HG03439 (cell line): ENCODE measurements around the gene ELMO1.

Source experiments
- ATAC-seq: cut with Tn5 transposase; IDR thresholded peaks from one replicate; pipeline ENCODE4 v1.9.1; 2021; ENCODE audit warnings: mild to moderate bottlenecking, moderate library complexity; ENCODE audit not compliant: unreplicated experiment

ELMO1 gene

DNA sequence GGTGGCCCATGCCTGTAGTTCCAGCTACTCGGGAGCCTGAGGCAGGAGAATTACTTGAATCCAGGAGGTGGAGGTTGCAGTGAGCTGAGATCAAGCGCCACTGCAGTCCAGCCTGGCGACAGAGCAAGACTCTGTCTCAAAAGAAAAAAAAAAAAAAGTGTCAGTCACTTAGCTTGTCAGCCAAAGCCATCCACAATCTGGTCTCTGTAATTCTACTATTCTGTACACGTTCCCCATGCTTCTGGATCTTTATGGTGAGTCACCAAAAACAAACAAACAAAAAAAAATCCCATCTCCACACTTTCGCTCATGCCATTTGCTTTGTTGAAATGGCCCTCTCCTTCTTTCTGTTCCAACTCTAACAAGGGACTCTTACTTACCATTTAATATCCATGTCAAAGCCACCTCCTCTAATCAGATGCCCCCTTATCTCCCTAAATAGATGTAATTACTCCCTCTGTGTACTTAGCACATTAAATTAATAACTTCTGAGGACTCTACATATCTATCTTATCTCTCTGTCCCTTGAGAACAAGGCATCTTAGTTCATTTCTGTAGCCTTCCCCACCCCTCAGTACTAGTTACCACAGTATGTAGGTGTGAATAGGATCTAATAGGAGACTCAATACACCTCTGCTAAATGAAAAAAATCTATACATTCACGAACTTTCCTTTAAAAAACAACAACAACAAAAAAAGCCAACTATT is 128.4 kb downstream of the ELMO1 start:
- ATAC-seq = no peak

DNA sequence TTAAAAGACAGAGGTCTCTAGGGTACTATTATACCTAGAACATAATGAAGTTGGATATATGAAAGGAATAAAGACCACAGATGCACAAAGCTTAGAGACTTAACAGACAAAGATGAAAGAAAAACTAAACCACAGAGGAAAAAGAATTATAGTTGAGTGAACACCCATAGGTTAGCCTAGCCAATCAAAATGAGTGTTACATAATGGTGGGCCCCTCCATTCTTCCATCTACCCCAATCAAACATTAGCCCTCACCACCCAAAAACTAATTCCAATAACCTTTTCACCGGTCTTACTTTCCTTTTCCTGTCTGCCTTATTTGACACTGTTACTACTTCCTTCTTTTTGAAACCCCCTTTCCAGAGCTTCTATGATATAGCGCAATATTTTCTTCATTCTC is 130.1 kb downstream of the ELMO1 start:
- ATAC-seq = no peak

DNA sequence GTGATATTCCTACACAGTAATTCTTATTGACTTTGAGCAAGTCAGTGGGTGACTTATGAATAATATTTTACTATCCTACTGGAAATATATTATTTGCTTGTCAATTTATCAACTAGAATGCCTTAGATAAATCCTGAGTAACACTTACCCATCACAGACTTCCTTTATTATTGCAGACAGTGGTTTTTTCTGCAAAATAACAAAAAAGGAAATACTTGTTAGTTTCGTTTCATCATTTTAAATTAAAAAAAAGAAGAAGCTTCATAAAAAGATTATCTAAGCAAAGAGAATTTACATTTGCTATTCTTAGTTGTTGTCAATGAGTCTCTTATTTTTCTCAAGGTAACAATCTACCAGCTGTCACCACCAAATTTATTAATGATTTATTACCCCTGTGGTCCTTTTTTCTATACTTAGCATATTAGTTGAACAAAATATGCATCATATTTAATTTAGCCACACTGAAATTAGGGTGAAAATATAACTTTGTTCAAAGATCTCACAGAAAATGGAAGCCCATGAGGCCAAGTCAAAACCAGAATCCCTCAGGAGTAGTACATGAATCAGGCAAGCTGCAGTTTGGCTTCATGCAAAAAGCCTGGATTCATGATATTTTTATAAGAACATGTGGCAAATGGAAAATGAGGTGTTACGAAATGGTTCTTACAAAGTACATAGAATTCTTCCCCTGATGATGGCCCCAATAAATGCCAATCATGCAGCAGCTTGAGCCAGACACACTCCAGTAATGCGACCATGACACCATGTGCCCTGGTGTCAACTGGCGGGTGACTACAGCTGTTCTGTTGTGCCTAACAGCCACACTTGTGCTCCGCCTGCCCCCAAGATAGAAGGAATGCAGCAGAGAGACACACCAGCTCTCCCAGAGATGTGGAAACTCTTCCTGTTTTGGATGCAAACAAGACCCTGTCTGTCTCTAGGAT is 132.6 kb downstream of the ELMO1 start:
- no peak for ATAC-seq

DNA sequence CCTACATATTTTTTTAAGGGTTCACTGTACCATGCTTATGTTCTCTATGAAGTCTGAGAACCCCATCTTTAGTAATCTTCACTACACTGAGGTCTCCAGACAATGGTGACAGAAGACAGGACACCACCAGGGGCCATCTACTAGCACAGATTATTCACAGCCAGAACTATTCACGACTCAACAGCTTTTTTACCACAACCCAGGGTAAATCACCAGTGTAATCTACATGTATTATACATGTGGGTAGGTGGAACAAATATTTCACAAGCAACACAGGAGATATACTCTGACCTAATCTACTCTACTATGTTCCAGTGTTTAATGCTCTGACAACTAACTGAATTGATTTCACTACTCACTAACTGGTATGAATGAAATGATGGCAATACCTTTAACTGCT is 136.1 kb downstream of the ELMO1 start:
- no peak for ATAC-seq

DNA sequence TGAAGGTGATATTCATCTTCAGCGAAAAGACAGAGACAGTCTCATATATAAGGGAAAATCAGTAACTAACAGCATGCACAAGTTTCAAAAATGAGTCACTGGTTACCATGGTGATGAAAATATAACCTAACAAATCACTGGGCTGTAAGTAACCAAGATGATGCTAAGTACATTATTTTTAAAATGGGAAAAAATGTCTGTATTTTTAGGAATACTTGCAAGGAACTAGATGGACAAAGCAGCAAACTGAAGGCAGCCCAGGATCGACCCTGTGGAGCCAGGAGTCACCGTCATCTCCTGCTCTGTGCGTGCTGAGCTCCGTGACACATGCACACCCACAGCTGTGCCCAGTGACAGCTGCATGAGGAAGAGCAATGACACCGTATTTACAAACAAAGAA is 137.3 kb downstream of the ELMO1 start:
- ATAC-seq = no peak

DNA sequence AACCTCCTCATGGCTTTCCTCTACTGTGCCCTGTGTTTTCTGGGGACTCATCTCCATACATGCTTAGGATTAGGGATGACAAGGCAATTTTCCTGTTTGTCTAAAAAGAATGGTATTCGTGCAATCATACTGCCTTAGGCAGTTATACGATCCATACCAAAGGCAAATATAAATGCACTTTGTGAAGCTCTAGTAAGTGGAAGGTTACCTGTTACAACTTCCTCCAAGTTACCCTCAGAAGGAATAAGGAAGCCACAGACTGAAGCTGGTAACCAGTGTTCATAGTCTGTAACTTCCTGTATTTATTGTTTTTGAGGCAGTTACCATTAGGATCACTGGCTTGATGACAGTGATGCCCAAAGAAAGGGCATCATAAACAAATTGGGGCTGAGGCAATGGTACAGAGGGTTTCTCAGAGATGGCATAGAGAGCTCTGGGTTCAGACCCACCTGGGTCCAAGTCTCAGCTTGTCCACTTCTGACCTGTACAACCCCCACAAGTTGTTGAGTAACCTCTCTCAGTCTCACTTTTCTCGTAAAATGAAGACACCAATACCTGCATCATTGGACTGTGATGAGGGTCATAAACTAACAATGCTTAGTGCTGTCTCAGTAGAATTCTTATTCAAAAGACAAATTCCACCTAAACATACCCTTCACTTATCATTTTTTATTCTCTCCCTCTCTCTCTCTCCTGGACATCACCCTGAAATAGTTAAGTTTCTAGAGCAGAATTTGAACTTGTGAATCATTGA is 138.2 kb downstream of the ELMO1 start:
- ATAC-seq = no peak

DNA sequence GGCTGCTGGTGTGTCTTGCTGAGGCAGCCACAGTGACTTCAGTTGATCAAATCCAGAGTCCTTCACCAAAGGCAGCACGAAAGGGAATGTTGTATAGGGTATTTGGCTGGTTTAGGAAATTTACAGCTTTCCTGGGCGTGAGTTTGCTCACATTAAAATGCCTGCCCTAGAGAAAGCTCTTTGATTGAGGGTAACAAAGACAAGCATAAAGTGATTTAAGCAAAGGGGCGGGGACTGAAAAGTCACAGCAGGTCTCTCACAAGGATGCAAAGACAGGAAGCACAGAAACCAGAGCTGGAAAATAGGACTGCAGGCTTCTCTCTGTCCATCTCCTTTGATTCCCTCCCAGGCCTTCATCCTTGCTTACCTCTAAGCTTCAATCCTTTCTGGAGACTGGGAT is 139.2 kb downstream of the ELMO1 start:
- no peak for ATAC-seq

DNA sequence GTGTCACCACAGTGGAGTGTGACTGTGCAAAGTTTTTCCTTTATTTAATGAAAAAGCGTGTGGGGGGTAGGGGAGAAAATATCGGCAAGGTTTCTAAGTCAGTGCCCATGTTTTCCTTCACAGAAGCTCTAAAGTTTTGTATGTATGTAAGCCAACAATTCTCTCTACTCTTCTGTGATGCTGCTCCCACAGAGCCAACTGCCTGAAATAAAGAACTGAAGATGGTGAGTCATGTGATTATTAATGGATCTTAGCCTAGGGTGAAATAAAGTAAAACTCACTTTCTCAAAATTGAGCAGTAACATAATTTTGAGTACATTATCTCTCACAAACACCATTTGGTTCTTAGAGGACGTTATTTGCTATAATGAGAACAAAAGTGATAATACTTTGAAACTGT is 143.7 kb downstream of the ELMO1 start:
- no peak for ATAC-seq

DNA sequence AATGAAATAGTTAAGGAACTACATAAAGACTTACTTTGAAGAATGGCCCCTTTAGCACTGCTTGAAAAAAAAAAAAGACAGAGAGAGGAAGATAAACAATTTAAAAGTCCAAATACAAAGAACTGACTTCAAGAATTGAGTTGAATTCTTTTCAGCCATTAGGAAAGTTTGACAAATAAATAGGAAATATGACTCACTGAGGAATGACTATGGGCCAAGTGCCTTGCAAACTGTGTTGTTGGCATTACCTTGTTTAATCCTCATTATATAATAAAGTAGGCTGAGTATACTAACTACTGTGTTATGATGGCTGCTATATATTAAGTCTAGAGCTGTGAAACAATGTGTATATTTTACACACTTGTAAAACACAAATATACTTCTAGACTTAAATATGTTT is 151.1 kb downstream of the ELMO1 start:
- no peak for ATAC-seq

DNA sequence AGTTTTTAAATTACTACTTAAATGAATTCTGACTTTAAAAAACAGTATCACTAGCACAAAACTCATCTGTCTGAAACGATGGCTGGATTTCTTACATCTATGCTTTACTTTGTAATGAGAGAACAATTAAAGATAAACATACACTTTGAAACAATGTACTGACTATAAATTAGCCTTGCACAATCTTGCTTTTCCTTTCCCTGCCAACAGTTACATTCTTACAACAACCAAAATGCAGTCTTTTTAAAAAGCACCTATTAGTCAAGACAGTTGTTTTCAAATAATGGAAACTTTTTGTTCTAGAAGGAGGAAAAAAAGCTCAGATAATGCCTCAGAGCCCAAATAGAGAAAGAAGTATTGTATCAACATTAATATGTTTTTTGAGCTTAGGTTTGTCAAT is 153.3 kb downstream of the ELMO1 start:
- ATAC-seq = no peak

DNA sequence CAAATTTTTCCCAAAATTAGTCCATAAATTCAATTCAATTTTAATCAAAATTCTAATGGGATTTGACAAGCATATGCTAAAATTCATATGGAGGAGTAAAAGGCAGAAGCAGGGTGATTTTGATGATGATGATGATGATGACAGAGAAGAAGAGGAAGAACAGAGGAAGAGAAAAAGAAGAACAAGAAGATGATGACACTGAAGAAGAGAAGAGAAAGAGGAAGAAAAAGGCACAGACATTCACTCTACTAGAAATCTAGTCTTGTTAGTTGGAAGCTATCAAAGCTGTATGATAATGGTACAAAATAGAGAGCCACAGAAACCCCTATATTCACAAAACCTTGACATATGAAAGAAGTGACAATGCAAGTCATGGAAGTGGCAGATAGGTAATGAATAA is 157.9 kb downstream of the ELMO1 start:
- ATAC-seq = no peak

DNA sequence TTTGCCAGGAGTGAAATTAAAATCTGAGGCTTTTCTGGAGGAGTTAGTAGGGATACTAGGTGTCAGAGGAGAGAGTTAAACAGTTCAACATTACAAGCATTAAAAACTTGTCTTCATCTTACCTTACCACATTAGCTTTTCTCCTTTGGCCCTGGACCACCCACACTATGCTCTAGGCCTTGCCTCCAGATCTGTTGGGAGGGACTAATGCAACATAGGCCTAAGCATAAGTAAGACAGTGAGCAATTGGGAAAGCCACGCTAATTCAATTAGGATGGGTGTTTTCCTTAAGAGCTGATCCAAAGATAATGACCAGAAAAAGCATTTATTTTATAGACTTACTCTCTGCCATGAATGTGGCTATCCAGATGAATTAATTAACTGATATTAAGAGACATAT is 158.9 kb downstream of the ELMO1 start:
- ATAC-seq = no peak

DNA sequence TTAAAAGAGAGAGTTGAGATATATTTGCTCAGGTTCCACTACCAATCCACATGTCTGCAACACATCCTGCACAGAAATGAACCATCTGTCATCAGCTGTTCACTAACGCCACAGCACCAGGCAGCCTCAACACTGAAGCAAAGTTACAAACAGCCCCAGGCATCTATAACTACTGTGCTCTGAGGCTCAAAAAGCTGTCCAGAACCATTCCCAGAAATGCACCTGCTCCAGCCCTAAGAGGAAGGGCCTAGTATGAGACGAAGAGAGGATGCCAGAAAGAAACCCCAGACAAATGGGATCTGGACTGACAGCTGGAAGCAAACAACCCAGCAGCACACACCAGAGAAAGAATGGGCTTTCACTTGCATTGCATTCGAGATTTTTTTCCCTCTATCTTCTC is 159.3 kb downstream of the ELMO1 start:
- no peak for ATAC-seq

DNA sequence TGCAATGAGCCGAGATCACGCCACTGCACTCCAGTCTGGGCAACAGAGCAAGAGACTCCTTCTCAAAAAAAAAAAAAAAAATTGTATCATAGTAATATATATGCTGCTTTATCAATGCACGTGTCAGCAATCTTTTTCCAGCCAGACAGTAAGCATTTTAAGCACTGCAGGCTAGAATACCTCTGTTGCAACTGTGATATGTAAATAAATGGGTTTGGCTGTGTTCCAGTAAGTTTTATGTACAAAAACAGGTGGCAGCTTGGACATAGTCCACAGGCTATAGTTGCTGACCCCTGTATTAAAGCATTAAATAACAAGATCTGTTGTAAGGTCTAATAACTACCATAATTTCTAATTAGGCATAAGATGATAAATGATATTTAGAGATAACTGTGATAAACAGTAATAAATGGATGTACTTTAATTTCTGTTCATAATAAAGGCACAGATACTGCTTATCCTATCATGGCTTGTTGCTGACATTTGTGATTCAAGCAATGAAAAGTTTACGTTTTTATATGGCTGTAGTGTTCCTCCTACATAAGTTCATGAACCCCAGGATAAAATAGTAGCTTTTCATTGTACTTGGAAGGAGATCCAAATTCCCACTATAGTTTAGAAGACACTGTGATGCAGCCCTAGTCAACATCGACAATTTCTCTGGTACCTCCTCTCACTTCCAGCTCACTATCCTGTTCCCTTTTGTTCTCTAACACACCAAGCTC is 161.4 kb downstream of the ELMO1 start:
- peak; percentile 70 for ATAC-seq

DNA sequence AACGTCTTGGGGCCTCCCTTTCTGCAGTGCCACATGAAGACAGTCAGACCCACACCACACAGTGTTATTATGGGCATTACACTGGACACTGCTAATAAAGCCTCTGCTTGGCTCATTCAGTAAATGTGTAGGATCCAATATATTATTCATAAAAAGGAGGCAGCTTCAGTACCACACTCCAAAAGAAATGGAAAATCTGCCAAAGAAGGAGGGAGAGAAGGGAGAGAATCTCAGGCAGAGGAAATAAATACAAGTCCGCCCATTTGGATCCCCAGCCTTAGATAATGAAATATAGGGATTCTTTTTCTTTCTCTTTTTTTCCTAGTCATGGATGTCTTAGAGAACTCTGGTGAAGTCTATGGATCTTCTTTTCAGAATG is 162.2 kb downstream of the ELMO1 start:
- ATAC-seq = no peak

DNA sequence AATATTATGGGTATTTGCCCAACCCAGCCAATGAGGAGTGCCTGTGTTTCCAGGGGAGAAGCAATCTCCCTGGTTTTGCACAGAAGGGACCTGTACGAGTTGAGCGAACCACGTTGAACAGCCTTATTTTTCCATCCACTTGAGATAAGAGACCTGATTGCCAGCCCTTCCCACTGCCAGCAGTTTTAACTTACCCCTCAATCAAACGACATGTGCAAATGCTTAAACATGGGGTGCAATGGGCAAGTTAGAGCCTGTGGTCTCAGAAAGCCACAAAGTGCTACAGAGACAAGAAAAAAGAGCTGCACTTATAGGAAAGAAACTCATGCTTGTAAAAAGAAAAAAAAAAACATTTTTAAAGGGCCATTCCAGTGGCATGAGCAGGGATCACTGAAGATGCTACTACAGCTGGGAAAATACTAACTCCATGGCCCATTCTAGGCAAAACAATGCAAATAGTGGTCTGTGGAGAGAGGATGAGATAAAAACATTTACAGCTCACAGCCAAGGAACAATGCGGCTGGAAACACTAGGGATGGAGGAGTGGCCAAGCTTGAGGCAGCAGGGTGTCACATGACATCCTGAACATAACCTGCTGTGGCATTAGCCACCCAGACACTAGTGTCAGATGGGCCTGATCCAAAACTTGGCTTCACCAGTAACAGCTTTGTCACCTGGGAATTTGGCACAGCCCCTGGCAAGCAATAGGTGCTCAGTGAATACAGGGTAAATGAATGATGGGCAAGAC is 162.8 kb downstream of the ELMO1 start:
- no peak for ATAC-seq

DNA sequence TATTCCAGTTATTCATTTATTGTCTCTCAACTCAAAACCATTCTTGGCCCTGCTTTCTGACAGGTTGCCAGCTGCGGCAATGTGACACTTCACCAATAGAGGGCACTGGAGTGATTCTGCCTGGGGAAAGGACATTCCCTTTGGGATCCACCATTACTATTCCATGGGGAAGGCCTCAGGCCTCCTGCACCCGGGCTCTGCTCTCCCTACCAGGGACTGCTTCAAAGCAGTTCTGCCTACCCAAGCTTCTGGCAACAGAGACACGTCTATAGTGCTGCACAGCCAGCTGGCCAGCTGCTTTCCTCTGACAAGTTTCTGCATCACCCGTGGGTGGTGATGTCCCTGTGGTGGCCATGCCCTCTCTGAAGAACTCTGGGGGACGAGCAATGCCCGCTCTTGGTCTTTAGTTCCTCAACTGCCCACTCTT is 163.8 kb downstream of the ELMO1 start:
- ATAC-seq = no peak

DNA sequence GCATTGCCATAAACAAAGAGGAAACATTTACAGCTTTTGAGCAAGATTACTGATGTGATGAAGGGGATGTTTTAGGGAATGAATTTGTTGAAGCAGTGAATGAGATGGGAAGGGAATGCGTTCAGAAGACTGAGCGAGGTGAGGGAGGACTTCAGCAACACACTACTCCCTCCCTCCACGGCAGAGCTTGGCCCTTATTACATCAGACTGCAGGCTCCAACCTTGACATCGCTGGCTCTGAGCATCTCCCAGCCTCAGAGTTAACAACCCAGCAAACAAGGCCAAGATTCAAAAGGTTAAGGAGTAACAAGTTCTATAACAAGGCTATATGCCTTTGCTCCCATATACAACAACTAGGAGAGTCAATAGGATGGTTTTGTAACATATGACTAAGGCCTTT is 164.4 kb downstream of the ELMO1 start:
- no peak for ATAC-seq

DNA sequence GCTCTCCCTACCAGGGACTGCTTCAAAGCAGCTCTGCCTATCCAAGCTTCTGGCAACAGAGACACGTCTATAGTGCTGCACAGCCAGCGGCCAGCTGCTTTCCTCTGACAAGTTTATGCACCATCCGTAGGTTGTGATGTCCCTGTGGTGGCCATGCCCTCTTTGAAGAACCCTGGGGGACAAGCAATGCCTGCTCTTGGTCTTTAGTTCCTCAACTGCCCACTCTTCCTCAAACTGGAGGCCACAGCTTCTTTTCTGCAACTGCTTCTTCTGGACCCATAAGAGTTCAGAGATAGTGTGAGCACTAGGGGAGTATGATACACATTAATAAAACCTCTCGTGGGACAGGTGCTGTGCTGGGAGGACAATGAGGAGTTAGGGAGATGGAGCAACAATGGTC is 164.9 kb downstream of the ELMO1 start:
- ATAC-seq = no peak

DNA sequence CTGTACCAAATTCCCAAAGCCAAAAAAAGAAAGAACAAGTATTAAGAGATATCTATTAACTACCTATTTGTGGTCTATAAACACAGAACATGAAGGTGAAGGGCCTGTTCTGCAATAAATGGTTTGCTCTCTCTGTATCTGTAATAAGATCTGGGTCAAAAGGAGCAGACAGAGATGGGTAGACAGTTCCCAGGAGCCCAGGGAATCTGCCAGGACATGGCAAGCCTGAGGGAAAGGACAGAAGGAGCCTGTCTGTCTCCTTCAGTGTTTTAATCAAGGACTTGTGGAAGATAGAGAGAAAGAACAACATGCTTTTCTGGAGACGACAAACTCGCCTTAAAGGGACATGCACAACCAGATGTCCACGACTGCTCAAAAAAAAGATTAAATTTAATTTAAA is 165.7 kb downstream of the ELMO1 start:
- ATAC-seq = no peak
